DND-41 (cell line): ENCODE results near the gene ITIH5.

Experiments used
- ATAC-seq: fragments of 200-7000 bp; cut with Tn5 transposase; 3 replicates; pipeline ENCODE4 v1.9.1; 2021; ENCODE audit warnings: low read depth; ENCODE audit not compliant: insufficient read depth
- DNase-seq: peaks from one replicate; pipeline ENCODE4 v3.0.0-alpha.2; 2020
- H2AFZ ChIP-seq: 2 replicates; pipeline ENCODE4 v1.6.0; 2012; ENCODE audit warnings: low read depth, low read length
- H3K27ac ChIP-seq: 2 replicates; pipeline ENCODE4 v1.5.1; 2012; ENCODE audit warnings: low read length, inconsistent platforms
- H3K27me3 ChIP-seq: fragments of 200-600 bp; sonication (generic); 2 replicates; pipeline ENCODE4 v1.6.0; 2012; ENCODE audit warnings: low read length, mild to moderate bottlenecking, inconsistent platforms; ENCODE audit not compliant: insufficient read depth, poor library complexity
- H3K36me3 ChIP-seq: 2 replicates; pipeline ENCODE4 v1.5.1; 2012; ENCODE audit warnings: low read length, inconsistent platforms; ENCODE audit not compliant: insufficient read depth
- H3K4me1 ChIP-seq: 2 replicates; pipeline ENCODE4 v1.5.1; 2012; ENCODE audit warnings: mild to moderate bottlenecking, low read length; ENCODE audit not compliant: insufficient read depth
- H3K4me2 ChIP-seq: 2 replicates; pipeline ENCODE4 v1.6.0; 2012; ENCODE audit warnings: mild to moderate bottlenecking, moderate library complexity, low read length, inconsistent platforms; ENCODE audit not compliant: insufficient read depth
- H3K4me3 ChIP-seq, 2 experiments: fragments of 200-600 bp in 1 of 2; shearing (Covaris generic) in 1 of 2; 2 replicates each; pipeline ENCODE4 v1.5.1; 2012 to 2016; ENCODE audit warnings: inconsistent platforms in 2 of 2, low read length in 2 of 2, mild to moderate bottlenecking in 2 of 2, low read depth in 1 of 2, moderate library complexity in 1 of 2
- H3K79me2 ChIP-seq: 2 replicates; pipeline ENCODE4 v1.6.0; 2012; ENCODE audit warnings: low read length, inconsistent platforms; ENCODE audit not compliant: insufficient read depth
- H3K9ac ChIP-seq: 2 replicates; pipeline ENCODE4 v1.6.0; 2012; ENCODE audit warnings: low read depth, mild to moderate bottlenecking, inconsistent platforms, low read length, moderate library complexity
- H3K9me3 ChIP-seq: 2 replicates; pipeline ENCODE4 v1.5.1; 2012; ENCODE audit warnings: low read length, moderate library complexity, mild to moderate bottlenecking, inconsistent platforms; ENCODE audit not compliant: insufficient read depth, severe bottlenecking
- H4K20me1 ChIP-seq: 2 replicates; pipeline ENCODE4 v1.6.0; 2012; ENCODE audit warnings: low read length; ENCODE audit not compliant: insufficient read depth
- CTCF ChIP-seq: IDR thresholded peaks from 2 replicates; pipeline ENCODE4 v1.5.1; 2012; ENCODE audit warnings: borderline replicate concordance, low read length, moderate library complexity, mild to moderate bottlenecking; ENCODE audit not compliant: poor library complexity, severe bottlenecking; ENCODE audit errors: extremely low read depth
- EZH2 ChIP-seq: IDR thresholded peaks from 3 replicates; pipeline ENCODE4 v1.6.1; 2012; ENCODE audit warnings: borderline replicate concordance, low read depth, mild to moderate bottlenecking, moderate library complexity, low read length, inconsistent platforms; ENCODE audit not compliant: severe bottlenecking

ITIH5 gene

GRCh38 chr10:7567911-7568620, 98.7 kb downstream of the ITIH5 start:
- Histone ChIP-seq H3K9me3 (no peaks in the 10 kb centered on the region), H3K79me2 (no peaks in the 10 kb centered on the region), H3K27ac (no peak overlapping the region), H3K36me3 (no peaks in the 10 kb centered on the region), H3K4me2 (no peak overlapping the region), H3K4me1 (no peaks in the 10 kb centered on the region), H3K9ac (no peak overlapping the region), H2AFZ (no peak overlapping the region), H4K20me1 (no peaks in the 10 kb centered on the region), H3K27me3 (no peaks in the 10 kb centered on the region), H3K4me3 (no peak overlapping the region)
- TF ChIP-seq EZH2 (no peak), CTCF (no peak)
- no peak for ATAC-seq
- no peak for DNase-seq

GRCh38 chr10:7566891-7567290, 99.9 kb downstream of the ITIH5 start:
- Histone ChIP-seq H3K27me3 (no peaks in the 10 kb centered on the region), H3K79me2 (no peaks in the 10 kb centered on the region), H3K27ac (no peak overlapping the region), H3K4me1 (no peaks in the 10 kb centered on the region), H3K9me3 (no peaks in the 10 kb centered on the region), H3K4me2 (no peak overlapping the region), H3K9ac (no peak overlapping the region), H3K36me3 (no peaks in the 10 kb centered on the region), H3K4me3 (no peak overlapping the region), H4K20me1 (no peaks in the 10 kb centered on the region), H2AFZ (no peak overlapping the region)
- no peak for TF ChIP-seq CTCF
- no peak for DNase-seq
- ATAC-seq = no peak

- no peaks in the 10 kb centered on the region for H3K27me3 ChIP-seq
- H3K4me3 ChIP-seq = no peak overlapping the region
- H3K9me3 ChIP-seq = no peaks in the 10 kb centered on the region
- H4K20me1 ChIP-seq = no peaks in the 10 kb centered on the region
- ATAC-seq = no peak
- DNase-seq = no peak
- no peak overlapping the region for H3K9ac ChIP-seq
- no peaks in the 10 kb centered on the region for H3K4me1 ChIP-seq
- no peaks in the 10 kb centered on the region for H3K79me2 ChIP-seq
- no peak overlapping the region for H3K4me2 ChIP-seq
- H2AFZ ChIP-seq = no peak overlapping the region
- TF ChIP-seq EZH2 (no peak), CTCF (no peak)
- H3K36me3 ChIP-seq = no peaks in the 10 kb centered on the region
- no peak overlapping the region for H3K27ac ChIP-seq
These were observed 100.9 kb downstream of the ITIH5 start for GRCh38 chr10:7565871-7566270.

- H3K4me1 ChIP-seq = no peaks in the 10 kb centered on the region
- no peaks in the 10 kb centered on the region for H4K20me1 ChIP-seq
- no peak overlapping the region for H2AFZ ChIP-seq
- no peaks in the 10 kb centered on the region for H3K36me3 ChIP-seq
- no peak overlapping the region for H3K9ac ChIP-seq
- TF ChIP-seq EZH2 = no peak
- TF ChIP-seq CTCF = no peak
- ATAC-seq = no peak
- H3K27me3 ChIP-seq = no peaks in the 10 kb centered on the region
- no peak overlapping the region for H3K4me2 ChIP-seq
- DNase-seq = no peak
- no peaks in the 10 kb centered on the region for H3K9me3 ChIP-seq
- no peaks in the 10 kb centered on the region for H3K79me2 ChIP-seq
- no peak overlapping the region for H3K4me3 ChIP-seq
- H3K27ac ChIP-seq = no peak overlapping the region
These were observed 103.0 kb downstream of the ITIH5 start for GRCh38 chr10:7563770-7564169.
